ENCODE data around the gene TMEM178B.

TMEM178B gene

GRCh38 chr7:141294143-141294829 is 220.4 kb downstream of the TMEM178B start (continued):
- TF ChIP-seq ZNF266 (tag by site-specific recombination; IDR thresholded peaks at IDR 0.05; ENCODE audit: low read depth) = no peak

DNA sequence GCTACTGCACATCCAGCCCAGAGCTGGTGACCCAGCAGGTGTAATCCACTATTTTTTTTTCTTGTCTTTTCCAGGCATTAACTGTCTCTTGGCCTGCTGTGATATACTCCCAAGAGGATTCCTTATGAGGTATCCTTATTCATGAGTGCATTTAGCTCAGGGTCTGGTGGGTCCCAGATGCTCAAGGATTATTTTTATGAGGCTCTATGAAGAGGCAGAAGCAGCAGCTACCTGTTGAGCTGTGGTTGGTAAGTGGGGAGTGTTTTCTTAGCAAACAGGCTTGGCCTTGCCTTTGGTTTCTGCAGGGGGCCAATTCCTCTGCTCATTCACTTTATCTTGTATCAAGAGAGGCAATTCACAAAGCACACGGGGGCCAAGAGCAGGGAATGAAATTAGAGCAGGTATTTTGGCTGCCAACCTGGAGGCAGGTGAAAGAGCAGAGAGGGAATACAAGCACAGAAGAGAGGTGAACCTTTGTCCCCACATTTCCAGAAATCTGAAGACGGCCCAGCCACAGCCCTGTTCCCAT is 221.6 kb downstream of the TMEM178B start:
- Histone ChIP-seq H3K9me3 (ENCODE audit: control insufficient read depth, insufficient read depth, low read depth, low read length) (no peaks in the 10 kb centered on the region), H3K4me3 (ENCODE audit: low read depth, low read length) (no peak overlapping the region), H3K36me3 (ENCODE audit: control insufficient read depth in 2 of 2, insufficient read depth in 1 of 2, low read length in 2 of 2) (no peaks in the 10 kb centered on the region), H3K4me1 (ENCODE audit: control insufficient read depth, insufficient read depth, low read length) (no peaks in the 10 kb centered on the region), H3K27ac (ENCODE audit: extremely low read depth, low read depth, low read length) (no peak overlapping the region)
- CTCF ChIA-PET = no interaction called here
- POLR2A ChIA-PET = no interaction called here
- TF ChIP-seq OSR2 (tag by site-specific recombination; IDR thresholded peaks at IDR 0.05) = peak; percentile 95
- TF ChIP-seq ZNF16 (tag by site-specific recombination; IDR thresholded peaks at IDR 0.05; ENCODE audit: low read depth) = no peak
- TF ChIP-seq ZNF214 (tag by site-specific recombination; IDR thresholded peaks at IDR 0.05; ENCODE audit: borderline replicate concordance) = no peak
- no peak for TF ChIP-seq ZFP3 (tag by site-specific recombination; IDR thresholded peaks at IDR 0.05; ENCODE audit: low read depth)
- no peak for TF ChIP-seq ZNF138 (tag by site-specific recombination; IDR thresholded peaks at IDR 0.05; ENCODE audit: borderline replicate concordance)
- no peak for TF ChIP-seq ZNF621 (tag by site-specific recombination; IDR thresholded peaks at IDR 0.05)
- TF ChIP-seq ZBTB26 (tag by site-specific recombination; optimal IDR thresholded peaks at IDR 0.05) = no peak
- TF ChIP-seq FEZF1 (tag by site-specific recombination; IDR thresholded peaks at IDR 0.05) = peak; percentile 80
- TF ChIP-seq, protein P1, sequence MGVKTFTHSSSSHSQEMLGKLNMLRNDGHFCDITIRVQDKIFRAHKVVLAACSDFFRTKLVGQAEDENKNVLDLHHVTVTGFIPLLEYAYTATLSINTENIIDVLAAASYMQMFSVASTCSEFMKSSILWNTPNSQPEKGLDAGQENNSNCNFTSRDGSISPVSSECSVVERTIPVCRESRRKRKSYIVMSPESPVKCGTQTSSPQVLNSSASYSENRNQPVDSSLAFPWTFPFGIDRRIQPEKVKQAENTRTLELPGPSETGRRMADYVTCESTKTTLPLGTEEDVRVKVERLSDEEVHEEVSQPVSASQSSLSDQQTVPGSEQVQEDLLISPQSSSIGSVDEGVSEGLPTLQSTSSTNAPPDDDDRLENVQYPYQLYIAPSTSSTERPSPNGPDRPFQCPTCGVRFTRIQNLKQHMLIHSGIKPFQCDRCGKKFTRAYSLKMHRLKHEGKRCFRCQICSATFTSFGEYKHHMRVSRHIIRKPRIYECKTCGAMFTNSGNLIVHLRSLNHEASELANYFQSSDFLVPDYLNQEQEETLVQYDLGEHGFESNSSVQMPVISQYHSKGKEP (tag by site-specific recombination; IDR thresholded peaks at IDR 0.05) = no peak
- no peak for TF ChIP-seq SETDB1 (IDR thresholded peaks at IDR 0.05; ENCODE audit: insufficient read length, low read length)
- TF ChIP-seq ZBTB17 (tag by site-specific recombination; IDR thresholded peaks at IDR 0.05) = no peak
- TF ChIP-seq ZNF174 (tag by site-specific recombination; IDR thresholded peaks at IDR 0.05) = no peak
- no peak for TF ChIP-seq PRDM2 (tag by site-specific recombination; IDR thresholded peaks at IDR 0.05; ENCODE audit: borderline replicate concordance)
- no peak for TF ChIP-seq SALL2 (tag by site-specific recombination; IDR thresholded peaks at IDR 0.05; ENCODE audit: borderline replicate concordance)
- TF ChIP-seq ZIC2 (tag by site-specific recombination; IDR thresholded peaks at IDR 0.05) = peak; percentile 98
- no peak for TF ChIP-seq ZNF416 (tag by site-specific recombination; IDR thresholded peaks at IDR 0.05)
- no peak for TF ChIP-seq ZSCAN16 (tag by site-specific recombination; IDR thresholded peaks at IDR 0.05)
- no peak for TF ChIP-seq ZNF354C (tag by site-specific recombination; IDR thresholded peaks at IDR 0.05; ENCODE audit: borderline replicate concordance, low read depth)
- no peak for TF ChIP-seq ZBTB7A (tag by site-specific recombination; IDR thresholded peaks at IDR 0.05; ENCODE audit: low read depth)
- no peak for TF ChIP-seq SP7 (tag by site-specific recombination; IDR thresholded peaks at IDR 0.05)
- TF ChIP-seq ZNF48 (tag by site-specific recombination; IDR thresholded peaks at IDR 0.05) = no peak
- no peak for TF ChIP-seq OVOL3 (tag by site-specific recombination; IDR thresholded peaks at IDR 0.05)
- TF ChIP-seq, protein P2, sequence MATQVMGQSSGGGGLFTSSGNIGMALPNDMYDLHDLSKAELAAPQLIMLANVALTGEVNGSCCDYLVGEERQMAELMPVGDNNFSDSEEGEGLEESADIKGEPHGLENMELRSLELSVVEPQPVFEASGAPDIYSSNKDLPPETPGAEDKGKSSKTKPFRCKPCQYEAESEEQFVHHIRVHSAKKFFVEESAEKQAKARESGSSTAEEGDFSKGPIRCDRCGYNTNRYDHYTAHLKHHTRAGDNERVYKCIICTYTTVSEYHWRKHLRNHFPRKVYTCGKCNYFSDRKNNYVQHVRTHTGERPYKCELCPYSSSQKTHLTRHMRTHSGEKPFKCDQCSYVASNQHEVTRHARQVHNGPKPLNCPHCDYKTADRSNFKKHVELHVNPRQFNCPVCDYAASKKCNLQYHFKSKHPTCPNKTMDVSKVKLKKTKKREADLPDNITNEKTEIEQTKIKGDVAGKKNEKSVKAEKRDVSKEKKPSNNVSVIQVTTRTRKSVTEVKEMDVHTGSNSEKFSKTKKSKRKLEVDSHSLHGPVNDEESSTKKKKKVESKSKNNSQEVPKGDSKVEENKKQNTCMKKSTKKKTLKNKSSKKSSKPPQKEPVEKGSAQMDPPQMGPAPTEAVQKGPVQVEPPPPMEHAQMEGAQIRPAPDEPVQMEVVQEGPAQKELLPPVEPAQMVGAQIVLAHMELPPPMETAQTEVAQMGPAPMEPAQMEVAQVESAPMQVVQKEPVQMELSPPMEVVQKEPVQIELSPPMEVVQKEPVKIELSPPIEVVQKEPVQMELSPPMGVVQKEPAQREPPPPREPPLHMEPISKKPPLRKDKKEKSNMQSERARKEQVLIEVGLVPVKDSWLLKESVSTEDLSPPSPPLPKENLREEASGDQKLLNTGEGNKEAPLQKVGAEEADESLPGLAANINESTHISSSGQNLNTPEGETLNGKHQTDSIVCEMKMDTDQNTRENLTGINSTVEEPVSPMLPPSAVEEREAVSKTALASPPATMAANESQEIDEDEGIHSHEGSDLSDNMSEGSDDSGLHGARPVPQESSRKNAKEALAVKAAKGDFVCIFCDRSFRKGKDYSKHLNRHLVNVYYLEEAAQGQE (tag by site-specific recombination; IDR thresholded peaks at IDR 0.05) = no peak
